ENCODE measurements around the gene PLB1. TPM values are rescaled to one million over a fixed set of nuclear protein-coding genes. Genes with fewer than 3 reads are reported as not detected.

PLB1 gene
- total RNA-seq, 1 experiment from 2014 or later, result 0.44 TPM

DNA sequence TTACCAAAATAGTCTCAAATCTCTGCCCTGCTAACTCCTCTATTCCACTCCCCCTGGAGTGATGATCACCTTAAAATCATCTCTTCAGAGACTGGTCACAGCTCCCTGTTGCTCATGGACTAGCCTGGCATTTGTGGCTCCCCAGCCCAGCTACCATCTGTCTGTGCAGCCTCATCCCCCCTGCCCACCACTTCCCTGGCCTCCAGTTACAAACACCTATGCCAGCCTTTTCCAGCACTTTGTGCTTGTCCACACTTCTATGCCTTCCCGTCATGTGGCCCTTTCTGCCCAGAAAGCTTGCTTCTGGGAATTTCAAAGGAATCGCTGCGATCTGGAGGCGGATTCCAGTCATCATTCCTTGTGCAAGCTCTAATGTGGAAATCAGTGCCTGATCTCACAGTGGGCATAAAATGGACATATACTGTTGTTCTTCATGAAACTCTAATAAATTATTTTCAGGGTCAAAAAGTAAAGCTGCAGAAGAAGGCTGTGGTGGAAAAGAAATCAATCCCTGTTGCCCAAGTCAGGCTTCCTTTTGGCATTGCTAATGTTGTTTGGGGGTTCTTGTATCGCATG lies 19.4 kb downstream of the PLB1 start (continued):
- TF ChIP-seq PRDM15 (CRISPR knock-in tag; IDR thresholded peaks at IDR 0.05), result no peak
- no peak for TF ChIP-seq ATF3 (CRISPR knock-in tag; conservative IDR thresholded peaks at IDR 0.05)
- no peak for TF ChIP-seq SMAD4 (CRISPR knock-in tag; IDR thresholded peaks at IDR 0.05)
- no peak for TF ChIP-seq ZNF138 (CRISPR knock-in tag; conservative IDR thresholded peaks at IDR 0.05)
- TF ChIP-seq ERG (CRISPR knock-in tag; IDR thresholded peaks at IDR 0.05), result no peak
- TF ChIP-seq FOXK1 (CRISPR knock-in tag; IDR thresholded peaks at IDR 0.05), result no peak
- no peak for TF ChIP-seq ZBTB21 (CRISPR knock-in tag; IDR thresholded peaks at IDR 0.05; ENCODE audit: borderline replicate concordance)
- no peak for TF ChIP-seq CDX4 (CRISPR knock-in tag; IDR thresholded peaks at IDR 0.05; ENCODE audit: borderline replicate concordance)
- TF ChIP-seq E2F5 (CRISPR knock-in tag; IDR thresholded peaks at IDR 0.05), result no peak
- TF ChIP-seq SMAD3 (CRISPR knock-in tag; IDR thresholded peaks at IDR 0.05; ENCODE audit: borderline replicate concordance), result no peak
- TF ChIP-seq TCF7 (CRISPR knock-in tag; IDR thresholded peaks at IDR 0.05; ENCODE audit: low read depth), result no peak
- no peak for TF ChIP-seq NR2C2 (CRISPR knock-in tag; IDR thresholded peaks at IDR 0.05)
- TF ChIP-seq NR1H2 (CRISPR knock-in tag; IDR thresholded peaks at IDR 0.05), result no peak
- TF ChIP-seq FOXJ3 (CRISPR knock-in tag; IDR thresholded peaks at IDR 0.05; ENCODE audit: borderline replicate concordance), result no peak

- Mint-ChIP-seq H3K9me3 (peaks cover 12% of the 10 kb centered on the region), H3K36me3 (no peaks in the 10 kb centered on the region), H3K4me3 (no peak overlapping the region), H3K27me3 (ENCODE audit: low read depth) (no peaks in the 10 kb centered on the region; the same call in 1 of the 2 replicates), H3K27ac (no peak overlapping the region), H3K4me1 (no peaks in the 10 kb centered on the region)
- CTCF ChIA-PET, result interaction anchor here (1.2 kb wide), 1 partner anchor 24 kb away, joined by 6 read pairs; no protein-coding TSS in a partner anchor
- ATAC-seq, result no peak
- DNase-seq (ENCODE audit: low spot score), result no peak
- POLR2A ChIA-PET, result no interaction called here
- TF ChIP-seq ATF2 (CRISPR knock-in tag; IDR thresholded peaks at IDR 0.05; ENCODE audit: borderline replicate concordance, low read depth), result no peak
- TF ChIP-seq NFATC4 (CRISPR knock-in tag; IDR thresholded peaks at IDR 0.05), result no peak
- TF ChIP-seq, protein P1, sequence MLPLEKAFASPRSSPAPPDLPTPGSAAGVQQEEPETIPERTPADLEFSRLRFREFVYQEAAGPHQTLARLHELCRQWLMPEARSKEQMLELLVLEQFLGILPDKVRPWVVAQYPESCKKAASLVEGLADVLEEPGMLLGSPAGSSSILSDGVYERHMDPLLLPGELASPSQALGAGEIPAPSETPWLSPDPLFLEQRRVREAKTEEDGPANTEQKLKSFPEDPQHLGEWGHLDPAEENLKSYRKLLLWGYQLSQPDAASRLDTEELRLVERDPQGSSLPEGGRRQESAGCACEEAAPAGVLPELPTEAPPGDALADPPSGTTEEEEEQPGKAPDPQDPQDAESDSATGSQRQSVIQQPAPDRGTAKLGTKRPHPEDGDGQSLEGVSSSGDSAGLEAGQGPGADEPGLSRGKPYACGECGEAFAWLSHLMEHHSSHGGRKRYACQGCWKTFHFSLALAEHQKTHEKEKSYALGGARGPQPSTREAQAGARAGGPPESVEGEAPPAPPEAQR (CRISPR knock-in tag; IDR thresholded peaks at IDR 0.05), result no peak
- no peak for TF ChIP-seq ZNF671 (CRISPR knock-in tag; IDR thresholded peaks at IDR 0.05)
- TF ChIP-seq, protein P2, sequence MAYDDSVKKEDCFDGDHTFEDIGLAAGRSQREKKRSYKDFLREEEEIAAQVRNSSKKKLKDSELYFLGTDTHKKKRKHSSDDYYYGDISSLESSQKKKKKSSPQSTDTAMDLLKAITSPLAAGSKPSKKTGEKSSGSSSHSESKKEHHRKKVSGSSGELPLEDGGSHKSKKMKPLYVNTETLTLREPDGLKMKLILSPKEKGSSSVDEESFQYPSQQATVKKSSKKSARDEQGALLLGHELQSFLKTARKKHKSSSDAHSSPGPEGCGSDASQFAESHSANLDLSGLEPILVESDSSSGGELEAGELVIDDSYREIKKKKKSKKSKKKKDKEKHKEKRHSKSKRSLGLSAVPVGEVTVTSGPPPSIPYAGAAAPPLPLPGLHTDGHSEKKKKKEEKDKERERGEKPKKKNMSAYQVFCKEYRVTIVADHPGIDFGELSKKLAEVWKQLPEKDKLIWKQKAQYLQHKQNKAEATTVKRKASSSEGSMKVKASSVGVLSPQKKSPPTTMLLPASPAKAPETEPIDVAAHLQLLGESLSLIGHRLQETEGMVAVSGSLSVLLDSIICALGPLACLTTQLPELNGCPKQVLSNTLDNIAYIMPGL (CRISPR knock-in tag; IDR thresholded peaks at IDR 0.05), result no peak
- TF ChIP-seq FOXK1 (CRISPR knock-in tag; IDR thresholded peaks at IDR 0.05), result no peak
- no peak for TF ChIP-seq EMX1 (CRISPR knock-in tag; IDR thresholded peaks at IDR 0.05)
- TF ChIP-seq TP53 (CRISPR knock-in tag; IDR thresholded peaks at IDR 0.05), result no peak
These were observed 20.6 kb downstream of the PLB1 start for GRCh38 chr2:28516430-28516829.
